Spinal cord (tissue), 10 donors: Measurements from ENCODE around the gene MDM4. TPM values are rescaled to one million over a fixed set of nuclear protein-coding genes. Genes with fewer than 3 reads are reported as not detected.

Source experiments
- DNase-seq, 6 donors: peaks; one replicate each; pipeline versions ENCODE4 v3.0.0 to v3.0.0-alpha.2; 2013 to 2015; ENCODE audit warnings: low spot score in 6 of 6, low read depth in 4 of 6
- H3K27ac ChIP-seq: one replicate; pipeline ENCODE4 v1.5.1; 2013; ENCODE audit warnings: low read depth, low read length, control low read depth
- H3K27me3 ChIP-seq: one replicate; pipeline ENCODE4 v1.6.1; 2013; ENCODE audit warnings: low read length; ENCODE audit not compliant: control insufficient read depth, insufficient read depth
- H3K36me3 ChIP-seq: one replicate; pipeline ENCODE4 v1.6.1; 2013; ENCODE audit warnings: low read length; ENCODE audit not compliant: control insufficient read depth, insufficient read depth
- H3K4me1 ChIP-seq: one replicate; pipeline ENCODE4 v1.6.1; 2013; ENCODE audit warnings: low read length; ENCODE audit not compliant: control insufficient read depth, insufficient read depth
- H3K4me3 ChIP-seq: one replicate; pipeline ENCODE4 v1.5.1; 2013; ENCODE audit warnings: low read depth, low read length, control low read depth
- H3K9me3 ChIP-seq: one replicate; pipeline ENCODE4 v1.6.1; 2013; ENCODE audit warnings: low read length; ENCODE audit not compliant: control insufficient read depth, insufficient read depth
- WGBS: methylation state at CpG from one replicate; pipeline ENCODE4 v1.1.5; 2013; ENCODE audit warnings: missing lambda C conversion rate; ENCODE audit not compliant: insufficient coverage; 5-methylcytosine and 5-hydroxymethylcytosine counted together
- polyA plus RNA-seq, 2 donors: library from polyadenylated mRNA; unstranded; fragments of 120-200 nt; gene quantifications; one replicate each; pipeline ENCODE4 v1.2.1, GENCODE V29; 2013; ENCODE audit not compliant: insufficient read length in 2 of 2
- total RNA-seq, 2 donors: library from RNA; depleted of rRNA in 1 of 2; stranded (reverse); fragments of 120-200 nt in 1 of 2; fragments of >200 nt in 1 of 2; gene quantifications; one replicate each; pipeline versions ENCODE4 v1.2.3 to v1.2.4, GENCODE V29; 2013 to 2014
- donor health status: healthy.

Gene MDM4
- total and polyA plus RNA-seq, 4 donors, result 28.3 to 71.1 (median 64.9) TPM

GRCh38 chr1:204529371-204529895 is 13.2 kb downstream of the MDM4 start:
- WGBS, result 94% methylated on average over 4 of the region's 7 CpGs

GRCh38 chr1:204530932-204531331 is 14.7 kb downstream of the MDM4 start:
- Histone ChIP-seq H3K4me3 (no peak overlapping the region), H3K27ac (no peak overlapping the region), H3K36me3 (peaks cover 59% of the 10 kb centered on the region), H3K9me3 (no peaks in the 10 kb centered on the region), H3K27me3 (no peaks in the 10 kb centered on the region), H3K4me1 (no peaks in the 10 kb centered on the region)
- no peak for DNase-seq
- no CpG with 5 or more reads among the region's 1 CpG for WGBS

More at GRCh38 chr1:204529371-204529895, 13.2 kb downstream of the MDM4 start:
- no peak for DNase-seq
- Histone ChIP-seq H3K27ac (no peak overlapping the region), H3K27me3 (no peaks in the 10 kb centered on the region), H3K9me3 (no peaks in the 10 kb centered on the region), H3K36me3 (peaks cover 55% of the 10 kb centered on the region), H3K4me3 (no peak overlapping the region), H3K4me1 (no peaks in the 10 kb centered on the region)

- Histone ChIP-seq H3K27me3 (no peaks in the 10 kb centered on the region), H3K36me3 (peaks cover 49% of the 10 kb centered on the region), H3K4me1 (no peaks in the 10 kb centered on the region), H3K4me3 (no peak overlapping the region), H3K27ac (no peak overlapping the region), H3K9me3 (no peaks in the 10 kb centered on the region)
- no peak for DNase-seq
Observed at GRCh38 chr1:204532832-204533231, 16.6 kb downstream of the MDM4 start.

- H3K4me1 ChIP-seq, result no peaks in the 10 kb centered on the region
- H3K27ac ChIP-seq, result no peak overlapping the region
- no peaks in the 10 kb centered on the region for H3K9me3 ChIP-seq
- WGBS, result no CpG with 5 or more reads among the region's 2 CpGs
- H3K4me3 ChIP-seq, result no peak overlapping the region
- no peaks in the 10 kb centered on the region for H3K27me3 ChIP-seq
- H3K36me3 ChIP-seq, result peaks cover 39% of the 10 kb centered on the region
- no peak for DNase-seq
Observed at GRCh38 chr1:204541626-204542025, 25.4 kb downstream of the MDM4 start.

GRCh38 chr1:204544321-204544720 is 28.1 kb downstream of the MDM4 start:
- Histone ChIP-seq H3K9me3 (no peaks in the 10 kb centered on the region), H3K36me3 (peaks cover 36% of the 10 kb centered on the region), H3K4me1 (no peaks in the 10 kb centered on the region), H3K4me3 (no peak overlapping the region), H3K27ac (no peak overlapping the region), H3K27me3 (no peaks in the 10 kb centered on the region)
- 100% methylated on average over 2 of the region's 2 CpGs for WGBS
- no peak for DNase-seq

GRCh38 chr1:204545202-204545601 is 29.0 kb downstream of the MDM4 start:
- H3K27me3 ChIP-seq, result no peaks in the 10 kb centered on the region
- H3K36me3 ChIP-seq, result peaks cover 32% of the 10 kb centered on the region
- no peak overlapping the region for H3K4me3 ChIP-seq
- 100% methylated on average over 2 of the region's 2 CpGs for WGBS
- H3K27ac ChIP-seq, result no peak overlapping the region
- no peaks in the 10 kb centered on the region for H3K9me3 ChIP-seq
- no peak for DNase-seq
- no peaks in the 10 kb centered on the region for H3K4me1 ChIP-seq

- no peak for DNase-seq
- H3K9me3 ChIP-seq, result no peaks in the 10 kb centered on the region
- no peaks in the 10 kb centered on the region for H3K4me1 ChIP-seq
- no peak overlapping the region for H3K4me3 ChIP-seq
- no peak overlapping the region for H3K27ac ChIP-seq
- no peaks in the 10 kb centered on the region for H3K27me3 ChIP-seq
- no CpG with 5 or more reads among the region's 2 CpGs for WGBS
- peaks cover 31% of the 10 kb centered on the region for H3K36me3 ChIP-seq
Observed at GRCh38 chr1:204545881-204546280, 29.7 kb downstream of the MDM4 start.

GRCh38 chr1:204548265-204548664 is 32.1 kb downstream of the MDM4 start:
- DNase-seq, result no peak
- H3K27ac ChIP-seq, result no peak overlapping the region
- no peaks in the 10 kb centered on the region for H3K9me3 ChIP-seq
- no peaks in the 10 kb centered on the region for H3K4me1 ChIP-seq
- H3K4me3 ChIP-seq, result no peak overlapping the region
- H3K36me3 ChIP-seq, result peaks cover 33% of the 10 kb centered on the region
- WGBS, result no CpG with 5 or more reads among the region's 2 CpGs
- no peaks in the 10 kb centered on the region for H3K27me3 ChIP-seq

- H3K4me1 ChIP-seq, result no peaks in the 10 kb centered on the region
- no peak overlapping the region for H3K4me3 ChIP-seq
- H3K36me3 ChIP-seq, result peaks cover 33% of the 10 kb centered on the region
- no peak overlapping the region for H3K27ac ChIP-seq
- no peaks in the 10 kb centered on the region for H3K9me3 ChIP-seq
- H3K27me3 ChIP-seq, result no peaks in the 10 kb centered on the region
- DNase-seq, result no peak
- 85% methylated on average over 5 of the region's 6 CpGs for WGBS
Observed at GRCh38 chr1:204549313-204549712, 33.1 kb downstream of the MDM4 start.

- Histone ChIP-seq H3K27me3 (no peaks in the 10 kb centered on the region), H3K27ac (no peak overlapping the region), H3K36me3 (peaks cover 33% of the 10 kb centered on the region), H3K4me1 (no peaks in the 10 kb centered on the region), H3K9me3 (no peaks in the 10 kb centered on the region), H3K4me3 (no peak overlapping the region)
- WGBS, result 75% methylated on average over 4 of the region's 5 CpGs
- DNase-seq, result no peak
Observed at GRCh38 chr1:204550926-204551325, 34.7 kb downstream of the MDM4 start.
